NB4 (cell line): ENCODE results near the gene PHOX2A.

Experiments
- CTCF ChIP-seq: IDR thresholded peaks from one replicate; pipeline ENCODE4 v1.5.1; 2012; ENCODE audit warnings: low read depth, low read length
- MAX ChIP-seq: IDR thresholded peaks from 2 replicates; pipeline ENCODE4 v1.6.1; 2011; ENCODE audit warnings: low read depth, low read length
- MYC ChIP-seq: IDR thresholded peaks from 2 replicates; pipeline ENCODE4 v1.6.1; 2011; ENCODE audit warnings: low read depth, low read length
- POLR2A ChIP-seq: IDR thresholded peaks from 2 replicates; pipeline ENCODE4 v1.6.1; 2011; ENCODE audit warnings: mild to moderate bottlenecking; ENCODE audit not compliant: insufficient read length; ENCODE audit errors: extremely low read depth

GRCh38 chr11:72225411-72225951 is 18.5 kb downstream of the PHOX2A start:
- TF ChIP-seq CTCF, result no peak
- TF ChIP-seq POLR2A, result no peak
- no peak for TF ChIP-seq MYC
- no peak for TF ChIP-seq MAX
